HG03354 (cell line): ENCODE measurements around the gene C2orf49.

Experiments used
- ATAC-seq: cut with Tn5 transposase; IDR thresholded peaks from one replicate; pipeline ENCODE4 v1.9.1; 2021; ENCODE audit warnings: mild to moderate bottlenecking; ENCODE audit not compliant: unreplicated experiment, poor library complexity, severe bottlenecking

C2orf49 gene

DNA sequence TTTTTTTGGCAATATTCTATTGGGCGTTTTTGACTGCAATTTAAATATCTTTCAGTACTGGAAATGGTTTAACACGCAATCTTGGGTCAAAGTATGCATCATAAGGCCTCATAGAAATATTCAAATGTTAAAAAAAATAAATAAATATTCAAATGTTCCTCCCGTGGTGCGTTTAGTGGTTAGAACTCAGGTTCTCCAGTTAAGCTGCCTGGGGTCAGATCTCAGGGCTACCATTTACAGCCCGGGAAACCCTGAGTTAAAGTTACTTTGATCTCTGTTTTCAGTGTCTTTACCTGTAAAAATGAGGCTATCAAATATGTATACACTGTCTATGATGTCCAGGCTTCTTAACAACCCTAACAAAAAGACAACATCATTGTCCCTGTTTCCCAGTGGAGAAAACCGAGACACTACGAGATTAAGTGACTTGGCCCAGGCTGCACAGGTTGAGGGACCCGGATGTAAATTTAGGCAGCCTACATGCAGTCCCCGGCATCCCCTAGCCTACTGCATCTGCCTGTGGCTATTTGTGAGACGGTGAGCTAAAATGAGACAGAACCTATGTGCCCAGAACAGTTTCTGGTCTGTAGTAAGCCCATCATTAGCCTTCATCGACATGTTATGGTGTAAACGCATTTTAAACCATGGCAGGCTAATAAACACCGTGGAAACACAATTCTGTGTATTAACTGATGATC is 59.8 kb downstream of the C2orf49 start:
- ATAC-seq = no peak

- ATAC-seq = no peak
These were observed 60.6 kb downstream of the C2orf49 start for GRCh38 chr2:105397953-105398335.

GRCh38 chr2:105398336-105399206 is 61.2 kb downstream of the C2orf49 start, which contains the start of gene FHL2:
Gene FHL2 (minus strand): TSS chr2:105399051. CDS start chr2:105386516, 12,535 bp downstream.
- peak; percentile 100 for ATAC-seq
